ENCODE results near the gene TRPM1. TPM values are rescaled to one million over a fixed set of nuclear protein-coding genes. Genes with fewer than 3 reads are reported as not detected.

The TRPM1 gene
- total RNA-seq, 2 donors from 2014 or later = not detected

- DNase-seq = no peak
- intact Hi-C loops (cut with DNase I) = no loop called here
- Histone ChIP-seq H3K27me3 (no peaks in the 10 kb centered on the region), H3K27ac (no peak overlapping the region), H3K4me3 (no peak overlapping the region), H3K4me1 (no peaks in the 10 kb centered on the region), H3K36me3 (no peaks in the 10 kb centered on the region), H3K9ac (ENCODE audit: low read depth in 2 of 2, low read length in 2 of 2) (no peak overlapping the region), H3K9me3 (no peaks in the 10 kb centered on the region)
- no peak for TF ChIP-seq CTCF (IDR thresholded peaks at IDR 0.05)
Observed at GRCh38 chr15:31019986-31020385, 81.5 kb downstream of the TRPM1 start.

- DNase-seq = no peak
- Histone ChIP-seq H3K9ac (ENCODE audit: low read depth in 2 of 2, low read length in 2 of 2) (no peak overlapping the region), H3K4me1 (no peaks in the 10 kb centered on the region), H3K9me3 (no peaks in the 10 kb centered on the region), H3K4me3 (no peak overlapping the region), H3K36me3 (no peaks in the 10 kb centered on the region), H3K27me3 (no peaks in the 10 kb centered on the region), H3K27ac (no peak overlapping the region)
- intact Hi-C loops (cut with DNase I) = no loop called here
- TF ChIP-seq CTCF (IDR thresholded peaks at IDR 0.05) = no peak
Observed at GRCh38 chr15:31017311-31017710, 84.2 kb downstream of the TRPM1 start.

GRCh38 chr15:31016446-31016915 is 85.0 kb downstream of the TRPM1 start:
- DNase-seq = no peak
- no peak overlapping the region for H3K9ac ChIP-seq (ENCODE audit: low read depth in 2 of 2, low read length in 2 of 2)
- H3K4me3 ChIP-seq = no peak overlapping the region
- H3K9me3 ChIP-seq = no peaks in the 10 kb centered on the region
- H3K27me3 ChIP-seq = no peaks in the 10 kb centered on the region
- TF ChIP-seq CTCF (IDR thresholded peaks at IDR 0.05) = no peak
- H3K4me1 ChIP-seq = no peaks in the 10 kb centered on the region
- intact Hi-C loops (cut with DNase I) = no loop called here
- H3K36me3 ChIP-seq = no peaks in the 10 kb centered on the region
- H3K27ac ChIP-seq = no peak overlapping the region

GRCh38 chr15:31014608-31014925 is 87.0 kb downstream of the TRPM1 start:
- no peak for DNase-seq
- Histone ChIP-seq H3K27ac (no peak overlapping the region), H3K4me1 (no peaks in the 10 kb centered on the region), H3K9ac (ENCODE audit: low read depth in 2 of 2, low read length in 2 of 2) (no peak overlapping the region), H3K36me3 (no peaks in the 10 kb centered on the region), H3K9me3 (no peaks in the 10 kb centered on the region), H3K27me3 (no peaks in the 10 kb centered on the region), H3K4me3 (no peak overlapping the region)
- intact Hi-C loops (cut with DNase I) = no loop called here
- TF ChIP-seq CTCF (IDR thresholded peaks at IDR 0.05) = no peak

- TF ChIP-seq CTCF (IDR thresholded peaks at IDR 0.05) = no peak
- Histone ChIP-seq H3K9me3 (no peaks in the 10 kb centered on the region), H3K27ac (no peak overlapping the region), H3K36me3 (no peaks in the 10 kb centered on the region), H3K4me1 (no peaks in the 10 kb centered on the region), H3K9ac (ENCODE audit: low read depth in 2 of 2, low read length in 2 of 2) (peak overlapping the region in 1 of 2 donors; percentile 44), H3K27me3 (no peaks in the 10 kb centered on the region), H3K4me3 (no peak overlapping the region)
- intact Hi-C loops (cut with DNase I) = no loop called here
- DNase-seq = no peak
Observed at GRCh38 chr15:31013863-31014607, 87.5 kb downstream of the TRPM1 start.
